CD14-positive monocyte (primary cell): ENCODE results near the gene GRIP1. TPM values are rescaled to one million over a fixed set of nuclear protein-coding genes. Genes with fewer than 3 reads are reported as not detected.

Experiments used
- DNase-seq, 3 donors: peaks; one replicate each; pipeline ENCODE4 v3.0.0-alpha.2; 2011 to 2022
- H2AFZ ChIP-seq: 2 replicates; pipeline ENCODE4 v1.6.0; 2012; ENCODE audit warnings: mild to moderate bottlenecking, low read depth, low read length, inconsistent platforms; ENCODE audit not compliant: insufficient read depth, poor library complexity, severe bottlenecking
- H3K27ac ChIP-seq, 2 donors: 1 replicate in 1 of 2; 2 replicates in 1 of 2; pipeline ENCODE4 v1.5.1; 2012 to 2013; ENCODE audit warnings: low read length in 2 of 2, control low read depth in 1 of 2, inconsistent platforms in 1 of 2, low read depth in 1 of 2, mild to moderate bottlenecking in 1 of 2
- H3K27me3 ChIP-seq, 2 donors: one replicate each; pipeline versions ENCODE4 v1.6.0 to v1.6.1; 2011 to 2013; ENCODE audit warnings: low read length in 2 of 2; ENCODE audit not compliant: control insufficient read depth in 2 of 2, insufficient read depth in 2 of 2
- H3K36me3 ChIP-seq, 2 donors: replicated peaks in 1 of 2; 1 replicate in 1 of 2; 2 replicates in 1 of 2; pipeline versions ENCODE4 v1.5.1 to v1.6.1; 2012 to 2013; ENCODE audit warnings: low read length in 2 of 2, control low read depth in 1 of 2, inconsistent platforms in 1 of 2, mild to moderate bottlenecking in 1 of 2; ENCODE audit not compliant: insufficient read depth in 2 of 2, control insufficient read depth in 1 of 2
- H3K4me1 ChIP-seq, 2 donors: 1 replicate in 1 of 2; 2 replicates in 1 of 2; pipeline versions ENCODE4 v1.5.1 to v1.6.1; 2012 to 2013; ENCODE audit warnings: low read length in 2 of 2, control low read depth in 1 of 2, inconsistent platforms in 1 of 2, mild to moderate bottlenecking in 1 of 2, moderate library complexity in 1 of 2; ENCODE audit not compliant: insufficient read depth in 2 of 2, control insufficient read depth in 1 of 2
- H3K4me2 ChIP-seq: replicated peaks from 2 replicates; pipeline ENCODE3; 2012; ENCODE audit warnings: low read length, moderate library complexity, mild to moderate bottlenecking; ENCODE audit not compliant: poor library complexity, severe bottlenecking; ENCODE audit errors: extremely low read depth
- H3K4me3 ChIP-seq, 3 experiments: fragments of 200-600 bp in 1 of 3; sonication (generic) in 1 of 3; replicated peaks in 1 of 3; 1 replicate in 2 of 3; 2 replicates in 1 of 3; pipeline ENCODE4 v1.5.1; 2011 to 2013; ENCODE audit warnings: low read length in 3 of 3, mild to moderate bottlenecking in 3 of 3, control low read depth in 2 of 3, low read depth in 2 of 3, inconsistent platforms in 1 of 3, moderate library complexity in 1 of 3
- H3K79me2 ChIP-seq: 2 replicates; pipeline ENCODE4 v1.6.0; 2012; ENCODE audit warnings: mild to moderate bottlenecking, control low read depth, inconsistent platforms, low read length, moderate library complexity; ENCODE audit not compliant: insufficient read depth
- H3K9ac ChIP-seq: 2 replicates; pipeline ENCODE4 v1.6.0; 2017; ENCODE audit warnings: low read length, mild to moderate bottlenecking; ENCODE audit not compliant: insufficient read depth, poor library complexity, severe bottlenecking
- H3K9me3 ChIP-seq, 2 donors: replicated peaks in 1 of 2; 1 replicate in 1 of 2; 2 replicates in 1 of 2; pipeline versions ENCODE4 v1.5.1 to v1.6.1; 2012 to 2013; ENCODE audit warnings: low read length in 2 of 2, control low read depth in 1 of 2; ENCODE audit not compliant: control insufficient read depth in 1 of 2, insufficient read depth in 1 of 2
- H4K20me1 ChIP-seq: 2 replicates; pipeline ENCODE4 v1.6.0; 2012; ENCODE audit warnings: mild to moderate bottlenecking, low read length, control low read depth, moderate library complexity; ENCODE audit not compliant: insufficient read depth
- H3K27ac Mint-ChIP-seq, 7 donors: one replicate each; pipeline ENCODE4 v1.8.0; 2020; ENCODE audit warnings: mild to moderate bottlenecking in 7 of 7, mixed read lengths in 7 of 7, moderate library complexity in 6 of 7, inconsistent platforms in 2 of 7
- H3K27me3 Mint-ChIP-seq, 3 donors: one replicate each; pipeline ENCODE4 v1.8.0; 2021 to 2022; ENCODE audit warnings: low read depth in 3 of 3, mild to moderate bottlenecking in 3 of 3, mixed read lengths in 3 of 3, moderate library complexity in 3 of 3, inconsistent platforms in 1 of 3
- H3K36me3 Mint-ChIP-seq, 2 donors: one replicate each; pipeline ENCODE4 v1.8.0; 2020; ENCODE audit warnings: mixed read lengths in 2 of 2, inconsistent platforms in 1 of 2, mild to moderate bottlenecking in 1 of 2
- H3K4me1 Mint-ChIP-seq: one replicate; pipeline ENCODE4 v1.8.0; 2020; ENCODE audit warnings: mild to moderate bottlenecking, mixed read lengths
- H3K4me3 Mint-ChIP-seq, 2 donors: one replicate each; pipeline ENCODE4 v1.8.0; 2020; ENCODE audit warnings: mild to moderate bottlenecking in 2 of 2, mixed read lengths in 2 of 2, moderate library complexity in 1 of 2
- H3K9me3 Mint-ChIP-seq, 7 donors: one replicate each; pipeline ENCODE4 v1.8.0; 2020 to 2022; ENCODE audit warnings: mixed read lengths in 7 of 7, mild to moderate bottlenecking in 6 of 7, moderate library complexity in 6 of 7, inconsistent platforms in 2 of 7
- WGBS: methylation state at CpG from one replicate; pipeline ENCODE4 v1.1.5; 2013; ENCODE audit warnings: missing lambda C conversion rate; ENCODE audit not compliant: insufficient coverage; 5-methylcytosine and 5-hydroxymethylcytosine counted together
- intact Hi-C, 2 donors: fragments of 100-400 bp; cut with micrococcal nuclease; formaldehyde crosslinking; loops; one replicate each; pipeline versions ENCODE4 v1.15.0 to v1.15.1; 2023
- polyA plus RNA-seq, 3 donors: library from polyadenylated mRNA; depleted of rRNA in 1 of 3; unstranded in 2 of 3; stranded (reverse) in 1 of 3; fragments of 300-500 nt in 2 of 3; fragments of >200 nt in 1 of 3; fragmentation: Illumina TruSeq in 2 of 3; gene quantifications; 1 replicate in 2 of 3; 2 replicates in 1 of 3; pipeline ENCODE4 v1.2.3, GENCODE V29; 2012 to 2021
- TF ChIP-seq, protein P1 (sequence below): fragments of 200-600 bp; IDR thresholded peaks from one replicate; pipeline ENCODE4 v1.8.0; 2022; ENCODE audit warnings: antibody characterized with exemption, mild to moderate bottlenecking

GRIP1 gene
- polyA plus RNA-seq, 3 donors = 0.21 TPM; not detected in 2

DNA sequence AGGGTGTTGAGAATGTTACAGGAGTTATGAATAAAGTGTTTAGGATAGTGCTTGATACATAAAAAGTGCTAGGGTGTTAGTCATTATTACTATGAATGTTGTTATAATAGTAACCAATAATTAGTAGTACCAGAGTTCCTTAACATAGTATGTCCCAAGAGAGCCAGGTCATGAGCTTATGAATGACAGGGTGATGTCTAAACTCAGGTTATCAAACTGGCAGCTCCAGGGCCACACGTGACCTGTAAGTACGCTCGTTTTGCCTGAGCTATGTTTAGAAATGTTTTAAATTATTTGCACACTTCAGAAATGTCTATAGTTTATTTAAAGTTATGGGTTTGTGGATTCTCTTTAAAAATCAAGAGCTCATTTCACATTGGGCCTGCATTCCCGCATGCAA is 14.1 kb upstream of the GRIP1 start:
- intact Hi-C loops = loop anchor here in 1 of 2 donors (10.0 kb wide), 2 partner anchors 338 to 548 kb away; no protein-coding TSS in a partner anchor
- peaks cover 37% of the 10 kb centered on the region for H3K4me1 Mint-ChIP-seq
- no peaks in the 10 kb centered on the region for H4K20me1 ChIP-seq
- TF ChIP-seq, protein P1, sequence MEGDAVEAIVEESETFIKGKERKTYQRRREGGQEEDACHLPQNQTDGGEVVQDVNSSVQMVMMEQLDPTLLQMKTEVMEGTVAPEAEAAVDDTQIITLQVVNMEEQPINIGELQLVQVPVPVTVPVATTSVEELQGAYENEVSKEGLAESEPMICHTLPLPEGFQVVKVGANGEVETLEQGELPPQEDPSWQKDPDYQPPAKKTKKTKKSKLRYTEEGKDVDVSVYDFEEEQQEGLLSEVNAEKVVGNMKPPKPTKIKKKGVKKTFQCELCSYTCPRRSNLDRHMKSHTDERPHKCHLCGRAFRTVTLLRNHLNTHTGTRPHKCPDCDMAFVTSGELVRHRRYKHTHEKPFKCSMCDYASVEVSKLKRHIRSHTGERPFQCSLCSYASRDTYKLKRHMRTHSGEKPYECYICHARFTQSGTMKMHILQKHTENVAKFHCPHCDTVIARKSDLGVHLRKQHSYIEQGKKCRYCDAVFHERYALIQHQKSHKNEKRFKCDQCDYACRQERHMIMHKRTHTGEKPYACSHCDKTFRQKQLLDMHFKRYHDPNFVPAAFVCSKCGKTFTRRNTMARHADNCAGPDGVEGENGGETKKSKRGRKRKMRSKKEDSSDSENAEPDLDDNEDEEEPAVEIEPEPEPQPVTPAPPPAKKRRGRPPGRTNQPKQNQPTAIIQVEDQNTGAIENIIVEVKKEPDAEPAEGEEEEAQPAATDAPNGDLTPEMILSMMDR = no peak
- H3K27me3 ChIP-seq = no peaks in the 10 kb centered on the region
- H2AFZ ChIP-seq = no peak overlapping the region
- H3K4me2 ChIP-seq = no peak overlapping the region
- H3K9me3 ChIP-seq = no peaks in the 10 kb centered on the region
- H3K9me3 Mint-ChIP-seq = peaks cover 0 to 2% (median 0%) of the 10 kb centered on the region in 7 donors
- no peak overlapping the region for H3K4me3 Mint-ChIP-seq
- peaks cover 0 to 2% (median 0%) of the 10 kb centered on the region in 3 donors for H3K27me3 Mint-ChIP-seq
- H3K27ac Mint-ChIP-seq = no peak overlapping the region
- DNase-seq = no peak
- no peaks in the 10 kb centered on the region for H3K36me3 ChIP-seq
- WGBS = no CpG with 5 or more reads among the region's 4 CpGs
- no peak overlapping the region for H3K4me3 ChIP-seq
- H3K79me2 ChIP-seq = no peaks in the 10 kb centered on the region
- H3K4me1 ChIP-seq = peaks cover 23 to 30% of the 10 kb centered on the region in 2 donors
- peak overlapping the region in 1 of 2 donors; percentile 64 for H3K27ac ChIP-seq
- no peaks in the 10 kb centered on the region for H3K36me3 Mint-ChIP-seq
- no peak overlapping the region for H3K9ac ChIP-seq

DNA sequence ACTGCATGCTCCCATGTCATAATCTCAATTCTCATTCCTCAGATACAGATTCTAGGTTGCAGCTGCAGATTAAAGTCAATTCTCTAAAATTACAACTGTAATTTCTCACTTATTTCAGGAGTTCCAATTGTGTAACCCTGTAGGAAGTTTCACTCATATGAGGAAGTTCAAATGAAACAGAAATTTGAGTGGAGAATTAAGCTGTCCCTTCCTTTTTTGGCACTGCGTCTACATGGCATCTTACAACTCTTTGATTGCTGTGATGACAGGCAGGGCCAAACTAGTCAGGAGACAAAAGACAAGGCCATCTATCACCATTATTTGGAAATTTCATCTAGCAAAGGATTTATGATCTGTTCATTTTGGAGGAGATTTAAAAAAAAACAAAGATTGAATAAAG is 13.3 kb upstream of the GRIP1 start:
- Mint-ChIP-seq H3K27ac (peak overlapping the region; percentile 45 to 89 (median 87)), H3K36me3 (no peaks in the 10 kb centered on the region), H3K4me1 (peaks cover 37% of the 10 kb centered on the region), H3K4me3 (peak overlapping the region in 1 of 2 donors; percentile 46), H3K9me3 (peaks cover 0 to 2% (median 0%) of the 10 kb centered on the region in 7 donors), H3K27me3 (peaks cover 0 to 2% (median 0%) of the 10 kb centered on the region in 3 donors)
- no peak overlapping the region for H3K9ac ChIP-seq
- DNase-seq = peak; percentile 41 to 73 (median 52)
- H4K20me1 ChIP-seq = no peaks in the 10 kb centered on the region
- H3K4me1 ChIP-seq = peaks cover 23 to 30% of the 10 kb centered on the region in 2 donors
- no peaks in the 10 kb centered on the region for H3K27me3 ChIP-seq
- H3K4me3 ChIP-seq = peak overlapping the region in 1 of 3 experiments; percentile 7
- no peaks in the 10 kb centered on the region for H3K79me2 ChIP-seq
- no peaks in the 10 kb centered on the region for H3K36me3 ChIP-seq
- TF ChIP-seq, protein P1 = no peak
- intact Hi-C loops = loop anchor here in 1 of 2 donors (10.0 kb wide), 2 partner anchors 337 to 547 kb away; no protein-coding TSS in a partner anchor
- H3K4me2 ChIP-seq = peak overlapping the region; percentile 53
- no peaks in the 10 kb centered on the region for H3K9me3 ChIP-seq
- H3K27ac ChIP-seq = peak overlapping the region in 1 of 2 donors; percentile 64
- whole genome bisulfite sequencing = no CpG with 5 or more reads among the region's 1 CpG
- no peak overlapping the region for H2AFZ ChIP-seq
